Right lobe of liver (tissue), 6 donors: ENCODE results near the gene UQCR11. TPM values are rescaled to one million over a fixed set of nuclear protein-coding genes. Genes with fewer than 3 reads are reported as not detected.

Source experiments
- ATAC-seq, 4 donors: fragments of 200-7000 bp; cut with Tn5 transposase; one replicate each; pipeline ENCODE4 v1.9.1; 2020; ENCODE audit warnings: mild to moderate bottlenecking in 4 of 4, moderate library complexity in 4 of 4
- DNase-seq, 3 donors: peaks; one replicate each; pipeline ENCODE4 v3.0.0-alpha.2; 2020
- H3K27ac ChIP-seq, 3 donors: fragments of 200-600 bp; one replicate each; pipeline ENCODE4 v1.8.0; 2022
- H3K27me3 ChIP-seq, 2 donors: fragments of 200-600 bp; one replicate each; pipeline ENCODE4 v1.8.0; 2022
- H3K36me3 ChIP-seq, 4 donors: fragments of 200-600 bp; sonication (generic) in 1 of 4; one replicate each; pipeline versions ENCODE4 v1.5.1 to v1.8.0; 2017 to 2022; ENCODE audit warnings: control low read depth in 1 of 4
- H3K4me1 ChIP-seq, 4 donors: fragments of 200-600 bp; sonication (generic) in 1 of 4; one replicate each; pipeline versions ENCODE4 v1.5.1 to v1.8.0; 2017 to 2022; ENCODE audit warnings: control low read depth in 1 of 4
- H3K4me3 ChIP-seq, 3 donors: fragments of 200-600 bp; one replicate each; pipeline ENCODE4 v1.8.0; 2022
- H3K9me3 ChIP-seq, 4 donors: fragments of 200-600 bp; sonication (generic) in 1 of 4; one replicate each; pipeline versions ENCODE4 v1.5.1 to v1.8.0; 2017 to 2022; ENCODE audit warnings: control low read depth in 1 of 4
- CTCF ChIP-seq, 4 donors: fragments of 200-600 bp in 3 of 4; fragments of 450-650 bp in 1 of 4; IDR thresholded peaks; one replicate each; pipeline versions ENCODE4 v1.5.1 to v1.8.0; 2016 to 2022; ENCODE audit warnings: antibody characterized with exemption in 4 of 4, mild to moderate bottlenecking in 2 of 4
- POLR2A ChIP-seq: fragments of 450-650 bp; IDR thresholded peaks from one replicate; pipeline ENCODE4 v1.6.1; 2017; ENCODE audit warnings: antibody characterized with exemption, mild to moderate bottlenecking
- WGBS: methylation state at CpG from one replicate; pipeline ENCODE4 v1.1.6; 2018; ENCODE audit warnings: low coverage, low lambda C conversion rate; ENCODE audit not compliant: insufficient coverage; ENCODE audit errors: missing lambda C conversion rate; 5-methylcytosine and 5-hydroxymethylcytosine counted together
- intact Hi-C, 2 donors: fragments of 100-400 bp; cut with DNase I; formaldehyde crosslinking; loops; one replicate each; pipeline versions ENCODE4 v1.11.2 to v1.14.1; 2022
- total RNA-seq, 6 experiments: library from RNA; depleted of rRNA in 2 of 6; stranded (reverse); fragments of >200 nt in 2 of 6; fragmentation: NEBNext Ultra II Directional in 3 of 6; extraction: Animal tissue kit (Norgen Biotek cat#: 25700) in 3 of 6; gene quantifications; one replicate each; pipeline versions ENCODE4 v1.1.0 to v1.2.4, GENCODE V29; 2016 to 2023
- donor health status: DM: no; HTN: yes; CAD: no.
- donor health status: DM: no; HTN: no; CAD: no.
- donor health status: DM: no; HTN: no; CAD: no.
- donor health status: DM: no; HTN: yes; CAD: no.
- donor health status: DM: no; HTN: yes; CAD: no.

Gene UQCR11
- total RNA-seq, 6 experiments from 2014 or later, result 59.6 to 202 (median 172) TPM

- H3K36me3 ChIP-seq, result no peaks in the 10 kb centered on the region
- peaks cover 0 to 4% (median 0%) of the 10 kb centered on the region in 4 donors for H3K4me1 ChIP-seq
- intact Hi-C loops, result no loop called here
- no peaks in the 10 kb centered on the region for H3K27me3 ChIP-seq
- TF ChIP-seq POLR2A, result no peak
- peak in 1 of 4 donors; percentile 13 for TF ChIP-seq CTCF (IDR thresholded peaks at IDR 0.05)
- H3K27ac ChIP-seq, result peak overlapping the region in 1 of 3 donors; percentile 43
- DNase-seq (peak in 2 of 3 donors; percentile 50 to 56), ATAC-seq (no peak)
- H3K9me3 ChIP-seq, result no peaks in the 10 kb centered on the region
- peak overlapping the region; percentile 63 to 84 (median 81) for H3K4me3 ChIP-seq
- 0% methylated on average over 8 of the region's 101 CpGs for WGBS
These were observed 46.5 kb upstream of the UQCR11 start for GRCh38 chr19:1651568-1652291.

GRCh38 chr19:1650650-1651567, 45.6 kb upstream of the UQCR11 start:
- Histone ChIP-seq H3K9me3 (no peaks in the 10 kb centered on the region), H3K4me1 (peaks cover 0 to 4% (median 0%) of the 10 kb centered on the region in 4 donors), H3K4me3 (peak overlapping the region; percentile 63 to 84 (median 81)), H3K27ac (peak overlapping the region in 1 of 3 donors; percentile 43), H3K27me3 (no peaks in the 10 kb centered on the region), H3K36me3 (no peaks in the 10 kb centered on the region)
- DNase-seq (peak in 1 of 3 donors; percentile 21), ATAC-seq (no peak)
- TF ChIP-seq POLR2A (no peak), CTCF (IDR thresholded peaks at IDR 0.05) (no peak)
- WGBS, result 25% methylated on average over 26 of the region's 36 CpGs
- intact Hi-C loops, result no loop called here

GRCh38 chr19:1649706-1650649, 44.7 kb upstream of the UQCR11 start:
- H3K9me3 ChIP-seq, result no peaks in the 10 kb centered on the region
- intact Hi-C loops, result no loop called here
- TF ChIP-seq POLR2A (no peak), CTCF (IDR thresholded peaks at IDR 0.05) (no peak)
- peaks cover 0 to 4% (median 0%) of the 10 kb centered on the region in 4 donors for H3K4me1 ChIP-seq
- no peak overlapping the region for H3K27ac ChIP-seq
- H3K36me3 ChIP-seq, result no peaks in the 10 kb centered on the region
- 100% methylated on average over 3 of the region's 20 CpGs for WGBS
- no peak overlapping the region for H3K4me3 ChIP-seq
- DNase-seq (peak in 1 of 3 donors; percentile 19), ATAC-seq (no peak)
- H3K27me3 ChIP-seq, result no peaks in the 10 kb centered on the region

- Histone ChIP-seq H3K27ac (no peak overlapping the region), H3K36me3 (no peaks in the 10 kb centered on the region), H3K4me3 (no peak overlapping the region), H3K9me3 (no peaks in the 10 kb centered on the region), H3K4me1 (peaks cover 0 to 4% (median 0%) of the 10 kb centered on the region in 4 donors), H3K27me3 (no peaks in the 10 kb centered on the region)
- DNase-seq (no peak), ATAC-seq (no peak)
- no CpG with 5 or more reads among the region's 23 CpGs for WGBS
- TF ChIP-seq POLR2A (no peak), CTCF (IDR thresholded peaks at IDR 0.05) (no peak)
- intact Hi-C loops, result no loop called here
These were observed 43.8 kb upstream of the UQCR11 start for GRCh38 chr19:1648920-1649541.
